Smooth muscle cell (in vitro differentiated cells): Measurements from ENCODE around the gene PDE4B. TPM values are rescaled to one million over a fixed set of nuclear protein-coding genes. Genes with fewer than 3 reads are reported as not detected.

Experiments
- DNase-seq: peaks from one replicate; lab custom pipeline; 2025; ENCODE audit not compliant: unreplicated experiment; lab: John Stamatoyannopoulos, UW
- H2AFZ ChIP-seq: fragments of 200-600 bp; sonication (generic); 2 replicates; pipeline ENCODE4 v1.6.0; 2016; ENCODE audit warnings: antibody characterized with exemption, low read depth, mild to moderate bottlenecking
- H3F3A ChIP-seq: fragments of 200-600 bp; sonication (generic); 2 replicates; pipeline ENCODE4 v1.6.0; 2017; ENCODE audit warnings: antibody characterized with exemption, low read depth
- H3K27ac ChIP-seq: fragments of 200-600 bp; sonication (generic); 2 replicates; pipeline ENCODE4 v1.5.1; 2016; ENCODE audit warnings: low read depth, mild to moderate bottlenecking
- H3K27me3 ChIP-seq: fragments of 200-600 bp; sonication (generic); 2 replicates; pipeline ENCODE4 v1.6.1; 2016; ENCODE audit warnings: low read depth, mild to moderate bottlenecking
- H3K36me3 ChIP-seq: fragments of 200-600 bp; sonication (generic); 2 replicates; pipeline ENCODE4 v1.5.1; 2016; ENCODE audit warnings: low read depth
- H3K4me1 ChIP-seq: fragments of 200-600 bp; sonication (generic); 2 replicates; pipeline ENCODE4 v1.5.1; 2016; ENCODE audit warnings: low read depth
- H3K4me2 ChIP-seq: fragments of 200-600 bp; sonication (generic); 2 replicates; pipeline ENCODE4 v1.6.0; 2016; ENCODE audit warnings: mild to moderate bottlenecking
- H3K4me3 ChIP-seq: fragments of 200-600 bp; sonication (generic); 2 replicates; pipeline ENCODE4 v1.5.1; 2016; ENCODE audit warnings: mild to moderate bottlenecking
- H3K79me2 ChIP-seq: fragments of 200-600 bp; sonication (generic); 2 replicates; pipeline ENCODE4 v1.6.0; 2016; ENCODE audit warnings: low read depth, mild to moderate bottlenecking
- H3K9ac ChIP-seq: fragments of 200-600 bp; sonication (generic); 2 replicates; pipeline ENCODE4 v1.6.0; 2016; ENCODE audit warnings: low read depth
- H3K9me3 ChIP-seq: fragments of 200-600 bp; sonication (generic); replicated peaks from 2 replicates; pipeline ENCODE4 v1.5.1; 2016; ENCODE audit warnings: low read depth
- H4K20me1 ChIP-seq: fragments of 200-600 bp; sonication (generic); 2 replicates; pipeline ENCODE4 v1.6.0; 2016; ENCODE audit warnings: low read depth
- CTCF ChIP-seq: fragments of 200-600 bp; sonication (generic); IDR thresholded peaks from 2 replicates; pipeline ENCODE4 v1.5.1; 2017; ENCODE audit warnings: borderline replicate concordance, mild to moderate bottlenecking, antibody characterized with exemption; ENCODE audit not compliant: insufficient read depth, poor library complexity, severe bottlenecking
- WGBS: methylation state at CpG from one replicate; pipeline ENCODE4 v1.1.7; 2016; ENCODE audit warnings: low lambda C conversion rate; 5-methylcytosine and 5-hydroxymethylcytosine counted together
- polyA plus RNA-seq: library from polyadenylated mRNA; unstranded; fragments of >200 nt; fragmentation: Nextera tagmentation; extraction: Ambion mirVana; gene quantifications from 2 replicates; pipeline ENCODE4 v1.2.1, GENCODE V29; 2016
- total RNA-seq: library from RNA; depleted of rRNA; stranded (reverse); fragments of >200 nt; gene quantifications from 2 replicates; pipeline ENCODE4 v1.2.3, GENCODE V29; 2014

PDE4B gene
- total and polyA plus RNA-seq, 2 experiments from 2014 or later = 18.5 to 24.8 TPM

- WGBS = 92% methylated on average over 4 of the region's 4 CpGs
- no peaks in the 10 kb centered on the region for H4K20me1 ChIP-seq
- H3K79me2 ChIP-seq = no peaks in the 10 kb centered on the region
- no peak for DNase-seq
- H3K27ac ChIP-seq = no peak overlapping the region
- no peaks in the 10 kb centered on the region for H3K4me1 ChIP-seq
- no peak overlapping the region for H3K4me3 ChIP-seq
- H3K27me3 ChIP-seq = no peaks in the 10 kb centered on the region
- H3K4me2 ChIP-seq = no peak overlapping the region
- no peak overlapping the region for H3K9ac ChIP-seq
- TF ChIP-seq CTCF = no peak
- H3K36me3 ChIP-seq = no peaks in the 10 kb centered on the region
- H3K9me3 ChIP-seq = no peaks in the 10 kb centered on the region
- no peak overlapping the region for H2AFZ ChIP-seq
- no peaks in the 10 kb centered on the region for H3F3A ChIP-seq
Measured at GRCh38 chr1:66305927-66306326, 513.2 kb downstream of the PDE4B start.

- H4K20me1 ChIP-seq = no peaks in the 10 kb centered on the region
- no peaks in the 10 kb centered on the region for H3F3A ChIP-seq
- no peak overlapping the region for H3K4me3 ChIP-seq
- TF ChIP-seq CTCF = no peak
- H2AFZ ChIP-seq = no peak overlapping the region
- no peaks in the 10 kb centered on the region for H3K4me1 ChIP-seq
- 97% methylated on average over 5 of the region's 5 CpGs for WGBS
- H3K9ac ChIP-seq = no peak overlapping the region
- H3K79me2 ChIP-seq = no peaks in the 10 kb centered on the region
- DNase-seq = no peak
- H3K36me3 ChIP-seq = no peaks in the 10 kb centered on the region
- H3K9me3 ChIP-seq = no peaks in the 10 kb centered on the region
- H3K27ac ChIP-seq = no peak overlapping the region
- no peaks in the 10 kb centered on the region for H3K27me3 ChIP-seq
- H3K4me2 ChIP-seq = no peak overlapping the region
Measured at GRCh38 chr1:66309006-66309741, 516.5 kb downstream of the PDE4B start.

DNA sequence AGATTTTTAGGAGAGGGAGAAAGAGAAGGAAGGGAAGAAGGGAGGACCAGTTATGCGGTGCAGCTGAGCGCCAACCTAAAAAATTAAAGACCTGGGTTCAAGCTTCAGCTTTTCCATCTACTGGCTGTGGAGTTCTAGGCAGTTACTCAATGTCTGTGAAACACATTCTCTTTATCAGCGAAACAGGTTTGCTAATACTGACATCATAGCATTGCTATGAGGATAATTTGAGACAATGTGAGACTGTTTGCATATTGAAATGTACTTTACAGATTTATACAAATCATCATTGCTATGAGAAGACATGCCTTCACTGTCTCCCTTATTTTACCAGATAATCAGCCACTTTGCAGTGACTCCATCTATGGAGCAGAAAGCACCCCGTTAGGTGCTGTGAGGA lies 518.4 kb downstream of the PDE4B start:
- H3K4me3 ChIP-seq = no peak overlapping the region
- H4K20me1 ChIP-seq = no peaks in the 10 kb centered on the region
- no peak for TF ChIP-seq CTCF
- H3K27ac ChIP-seq = no peak overlapping the region
- no peaks in the 10 kb centered on the region for H3K4me1 ChIP-seq
- WGBS = 82% methylated on average over 4 of the region's 4 CpGs
- no peaks in the 10 kb centered on the region for H3K36me3 ChIP-seq
- no peaks in the 10 kb centered on the region for H3F3A ChIP-seq
- H3K9ac ChIP-seq = no peak overlapping the region
- no peaks in the 10 kb centered on the region for H3K9me3 ChIP-seq
- H3K27me3 ChIP-seq = no peaks in the 10 kb centered on the region
- H2AFZ ChIP-seq = no peak overlapping the region
- no peak for DNase-seq
- no peak overlapping the region for H3K4me2 ChIP-seq
- no peaks in the 10 kb centered on the region for H3K79me2 ChIP-seq

DNA sequence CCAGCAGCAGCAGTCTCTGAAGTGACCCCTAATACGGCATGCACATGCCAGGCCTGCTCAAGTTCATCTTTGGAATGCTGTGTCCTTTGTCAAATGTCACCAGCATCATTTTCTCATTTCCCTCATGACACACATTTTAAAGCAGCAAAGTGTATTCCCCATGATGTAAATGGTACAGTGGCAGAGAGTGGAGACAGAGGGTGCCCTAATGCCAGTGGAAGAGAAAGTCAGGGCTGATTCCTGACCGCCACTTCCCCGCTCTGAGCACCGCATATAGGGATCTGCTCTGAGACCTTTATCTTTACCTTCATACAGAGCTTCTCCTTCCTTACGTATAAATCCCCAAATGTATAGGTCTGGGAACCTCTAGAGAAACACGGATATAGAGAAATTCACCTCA lies 518.9 kb downstream of the PDE4B start:
- H3F3A ChIP-seq = no peaks in the 10 kb centered on the region
- H4K20me1 ChIP-seq = no peaks in the 10 kb centered on the region
- no peak overlapping the region for H3K9ac ChIP-seq
- TF ChIP-seq CTCF = no peak
- H3K4me1 ChIP-seq = no peaks in the 10 kb centered on the region
- no peaks in the 10 kb centered on the region for H3K27me3 ChIP-seq
- no peak overlapping the region for H3K27ac ChIP-seq
- H3K9me3 ChIP-seq = no peaks in the 10 kb centered on the region
- H3K36me3 ChIP-seq = no peaks in the 10 kb centered on the region
- no peaks in the 10 kb centered on the region for H3K79me2 ChIP-seq
- no peak overlapping the region for H3K4me3 ChIP-seq
- no peak for DNase-seq
- no peak overlapping the region for H2AFZ ChIP-seq
- 98% methylated on average over 6 of the region's 6 CpGs for WGBS
- H3K4me2 ChIP-seq = no peak overlapping the region
